ENCODE data around the gene TLL1.

GRCh38 chr4:166008510-166008909 lies 135.5 kb downstream of the TLL1 start:
- TF ChIP-seq CTCF (IDR thresholded peaks at IDR 0.05) (no peak), POLR2A (IDR thresholded peaks at IDR 0.05) (no peak)

All from body of pancreas (tissue), 4 donors.